ENCODE results near the gene IFNA7.
"Not testable (repeated sequence)": the region's sequence is repeated elsewhere in the genome, so short reads cannot be mapped to it uniquely, and the experiment has no call there.

Gene IFNA7

GRCh38 chr9:21171351-21171750 lies 30.7 kb downstream of the IFNA7 start:
- no peak overlapping the region for H3K27ac ChIP-seq (ENCODE audit: low read length)
- H3K27me3 ChIP-seq (ENCODE audit: insufficient read depth, low read length), result no peaks in the 10 kb centered on the region
- H3K4me3 ChIP-seq (ENCODE audit: low read length), result no peak overlapping the region
- H3K9ac ChIP-seq (ENCODE audit: low read depth, low read length), result no peak overlapping the region
- no peaks in the 10 kb centered on the region for H3K9me3 ChIP-seq (ENCODE audit: insufficient read depth, low read depth, low read length)
- H3K4me1 ChIP-seq (ENCODE audit: insufficient read depth, low read length), result no peaks in the 10 kb centered on the region
- no peaks in the 10 kb centered on the region for H3K36me3 ChIP-seq (ENCODE audit: insufficient read depth, low read depth, low read length)

- not testable (repeated sequence) for H3K9ac ChIP-seq (ENCODE audit: low read depth, low read length); H3K4me3 ChIP-seq (ENCODE audit: low read length); H3K36me3 ChIP-seq (ENCODE audit: insufficient read depth, low read depth, low read length); H3K4me1 ChIP-seq (ENCODE audit: insufficient read depth, low read length); H3K27ac ChIP-seq (ENCODE audit: low read length); H3K9me3 ChIP-seq (ENCODE audit: insufficient read depth, low read depth, low read length); H3K27me3 ChIP-seq (ENCODE audit: insufficient read depth, low read length)
Observed at GRCh38 chr9:21166560-21166959, 35.4 kb downstream of the IFNA7 start, which contains the start of gene IFNA21. IFNA21 (minus strand) TSS chr9:21166660; CDS start chr9:21166612, 48 bp downstream.

GRCh38 chr9:21165516-21165915 lies 36.5 kb downstream of the IFNA7 start:
- Histone ChIP-seq H3K9me3 (ENCODE audit: insufficient read depth, low read depth, low read length) (no peaks in the 10 kb centered on the region), H3K4me3 (ENCODE audit: low read length) (no peak overlapping the region), H3K4me1 (ENCODE audit: insufficient read depth, low read length) (no peaks in the 10 kb centered on the region), H3K27ac (ENCODE audit: low read length) (no peak overlapping the region), H3K36me3 (ENCODE audit: insufficient read depth, low read depth, low read length) (no peaks in the 10 kb centered on the region), H3K27me3 (ENCODE audit: insufficient read depth, low read length) (no peaks in the 10 kb centered on the region), H3K9ac (ENCODE audit: low read depth, low read length) (no peak overlapping the region)

GRCh38 chr9:21160178-21160577 lies 41.8 kb downstream of the IFNA7 start:
- Histone ChIP-seq H3K4me3 (ENCODE audit: low read length) (no peak overlapping the region), H3K9me3 (ENCODE audit: insufficient read depth, low read depth, low read length) (no peaks in the 10 kb centered on the region), H3K27ac (ENCODE audit: low read length) (no peak overlapping the region), H3K36me3 (ENCODE audit: insufficient read depth, low read depth, low read length) (no peaks in the 10 kb centered on the region), H3K9ac (ENCODE audit: low read depth, low read length) (no peak overlapping the region), H3K27me3 (ENCODE audit: insufficient read depth, low read length) (no peaks in the 10 kb centered on the region), H3K4me1 (ENCODE audit: insufficient read depth, low read length) (no peaks in the 10 kb centered on the region)

GRCh38 chr9:21155501-21155900 lies 46.5 kb downstream of the IFNA7 start:
- Histone ChIP-seq H3K9ac (ENCODE audit: low read depth, low read length) (no peak overlapping the region), H3K4me3 (ENCODE audit: low read length) (no peak overlapping the region), H3K27ac (ENCODE audit: low read length) (no peak overlapping the region), H3K36me3 (ENCODE audit: insufficient read depth, low read depth, low read length) (no peaks in the 10 kb centered on the region), H3K4me1 (ENCODE audit: insufficient read depth, low read length) (no peaks in the 10 kb centered on the region), H3K9me3 (ENCODE audit: insufficient read depth, low read depth, low read length) (no peaks in the 10 kb centered on the region), H3K27me3 (ENCODE audit: insufficient read depth, low read length) (no peaks in the 10 kb centered on the region)

DNA sequence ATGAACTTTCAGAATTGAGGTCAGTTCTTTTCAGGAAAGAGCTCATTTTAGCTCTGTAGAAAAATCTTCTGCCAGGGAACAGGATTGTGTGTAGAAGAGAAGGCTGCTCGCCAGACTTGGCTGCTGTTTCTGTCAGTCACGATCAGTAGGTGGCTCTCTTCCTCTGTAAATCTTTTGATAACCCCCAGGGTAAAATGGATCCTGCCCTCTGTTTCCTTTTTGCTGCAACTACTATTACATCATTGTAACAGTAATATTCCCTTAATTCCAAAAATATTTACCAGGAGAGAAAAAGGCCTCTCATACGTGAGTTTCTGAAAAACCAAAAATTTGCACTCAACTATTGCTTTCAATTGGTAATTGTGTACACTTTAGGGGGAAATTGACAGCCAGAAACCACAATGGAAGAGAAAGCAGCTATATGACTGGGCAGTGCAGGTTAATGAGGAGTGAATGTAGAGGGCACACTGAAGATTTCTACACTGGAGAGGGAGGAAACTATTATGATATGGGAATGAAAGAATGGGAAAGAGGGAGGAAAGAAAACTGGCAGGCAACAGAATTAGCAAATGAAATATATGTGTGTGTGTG lies 47.9 kb downstream of the IFNA7 start:
- Histone ChIP-seq H3K9ac (ENCODE audit: low read depth, low read length) (no peak overlapping the region), H3K4me1 (ENCODE audit: insufficient read depth, low read length) (no peaks in the 10 kb centered on the region), H3K27me3 (ENCODE audit: insufficient read depth, low read length) (no peaks in the 10 kb centered on the region), H3K4me3 (ENCODE audit: low read length) (no peak overlapping the region), H3K27ac (ENCODE audit: low read length) (no peak overlapping the region), H3K9me3 (ENCODE audit: insufficient read depth, low read depth, low read length) (no peaks in the 10 kb centered on the region), H3K36me3 (ENCODE audit: insufficient read depth, low read depth, low read length) (no peaks in the 10 kb centered on the region)

DNA sequence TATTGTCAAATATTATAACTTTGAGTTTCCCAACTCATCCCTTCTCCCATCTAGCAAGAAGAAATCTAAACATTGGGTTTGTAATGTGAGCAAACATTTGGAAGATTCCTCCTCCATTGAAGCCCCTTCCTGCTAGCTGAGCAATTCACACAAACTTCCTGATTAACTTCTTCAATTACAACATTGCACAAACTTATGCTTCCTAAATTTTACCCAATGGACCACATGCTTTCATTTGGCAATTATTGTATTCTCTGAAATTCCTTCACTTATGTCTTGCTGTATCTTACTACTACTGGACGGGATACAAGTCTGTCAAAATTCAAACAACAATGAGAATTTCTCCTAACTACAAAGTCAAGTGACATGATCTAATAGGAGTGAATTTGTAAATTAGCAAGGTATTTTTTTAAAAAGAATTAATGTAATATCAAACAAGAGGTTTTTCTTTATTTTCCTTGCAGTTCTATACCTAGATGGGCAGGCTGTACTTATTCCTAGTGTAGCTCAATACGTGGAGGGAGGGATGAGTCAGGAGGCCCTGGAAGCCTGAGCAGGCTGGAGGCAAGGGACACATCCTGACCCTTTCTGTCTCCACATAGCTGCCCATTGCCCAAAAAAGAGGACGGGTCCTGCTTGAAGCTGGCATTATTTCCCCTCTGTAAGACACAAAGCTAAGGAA lies 48.5 kb downstream of the IFNA7 start:
- no peaks in the 10 kb centered on the region for H3K27me3 ChIP-seq (ENCODE audit: insufficient read depth, low read length)
- no peaks in the 10 kb centered on the region for H3K36me3 ChIP-seq (ENCODE audit: insufficient read depth, low read depth, low read length)
- H3K9ac ChIP-seq (ENCODE audit: low read depth, low read length), result no peak overlapping the region
- no peaks in the 10 kb centered on the region for H3K4me1 ChIP-seq (ENCODE audit: insufficient read depth, low read length)
- no peak overlapping the region for H3K27ac ChIP-seq (ENCODE audit: low read length)
- no peak overlapping the region for H3K4me3 ChIP-seq (ENCODE audit: low read length)
- H3K9me3 ChIP-seq (ENCODE audit: insufficient read depth, low read depth, low read length), result no peaks in the 10 kb centered on the region
